Choroid plexus epithelial cell (primary cell): ENCODE results near the gene PDPR.
"Not testable (repeated sequence)": the region's sequence is repeated elsewhere in the genome, so short reads cannot be mapped to it uniquely, and the experiment has no call there.

ENCODE experiments used
- DNase-seq: peaks from one replicate; pipeline ENCODE4 v3.0.0-alpha.2; 2010; ENCODE audit warnings: low read depth
- H3K4me3 ChIP-seq: 2 replicates; pipeline ENCODE4 v1.5.1; 2011; ENCODE audit warnings: low read depth, mild to moderate bottlenecking, control low read depth, low read length, moderate library complexity
- TF ChIP-seq, protein P1 (sequence below): conservative IDR thresholded peaks from 2 replicates; pipeline ENCODE4 v1.5.1; 2011; ENCODE audit warnings: low read depth, mild to moderate bottlenecking, control low read depth, inconsistent platforms, low read length, moderate library complexity

The PDPR gene

DNA sequence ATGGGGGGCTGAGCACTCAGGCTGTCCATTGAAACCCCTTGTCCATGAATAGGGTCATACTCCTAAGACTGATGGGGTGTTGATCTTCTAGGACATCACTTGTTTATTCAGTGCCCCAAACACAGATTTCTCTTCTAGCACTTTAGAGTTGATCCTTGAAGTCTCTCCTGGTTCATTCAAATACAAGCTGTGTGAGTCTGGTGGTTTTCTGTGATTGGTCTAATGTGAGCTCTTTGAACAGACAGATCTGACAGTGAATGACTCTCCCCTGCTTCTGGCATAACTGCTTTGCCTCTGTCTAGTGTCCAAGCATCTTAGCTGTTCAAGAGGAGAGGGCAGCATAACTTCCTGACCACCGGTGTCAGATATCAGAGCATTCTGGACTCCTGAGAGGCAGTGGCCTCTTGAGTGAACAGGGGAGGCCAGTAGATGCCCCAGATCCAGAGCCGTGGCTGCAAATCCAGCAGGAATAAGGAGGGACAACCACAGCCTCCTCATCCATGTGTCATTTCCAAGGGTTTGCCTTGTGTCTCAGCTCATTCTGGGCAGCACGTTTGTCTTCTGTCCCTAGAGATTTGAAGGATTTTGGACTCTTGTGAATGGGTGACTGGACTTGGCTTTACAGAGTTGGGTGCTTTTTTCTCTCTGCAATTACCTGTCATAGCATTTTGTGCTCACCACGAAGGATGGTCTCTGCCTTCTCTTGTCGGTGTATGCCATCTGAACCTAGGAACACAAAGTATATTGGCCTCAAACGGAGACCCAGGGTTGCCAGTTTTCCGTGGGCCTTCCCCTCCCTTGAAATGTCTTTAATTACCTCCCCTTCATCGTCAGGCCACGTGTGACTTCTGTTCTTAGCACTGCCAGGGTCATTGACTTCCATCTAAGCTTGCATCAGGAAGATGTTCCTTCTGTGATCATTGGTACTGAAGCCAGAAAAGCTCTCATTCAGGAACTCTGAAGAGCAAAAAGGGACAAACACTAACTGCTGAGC is 45.5 kb downstream of the PDPR start:
- peak; percentile 36 for DNase-seq
- TF ChIP-seq, protein P1, sequence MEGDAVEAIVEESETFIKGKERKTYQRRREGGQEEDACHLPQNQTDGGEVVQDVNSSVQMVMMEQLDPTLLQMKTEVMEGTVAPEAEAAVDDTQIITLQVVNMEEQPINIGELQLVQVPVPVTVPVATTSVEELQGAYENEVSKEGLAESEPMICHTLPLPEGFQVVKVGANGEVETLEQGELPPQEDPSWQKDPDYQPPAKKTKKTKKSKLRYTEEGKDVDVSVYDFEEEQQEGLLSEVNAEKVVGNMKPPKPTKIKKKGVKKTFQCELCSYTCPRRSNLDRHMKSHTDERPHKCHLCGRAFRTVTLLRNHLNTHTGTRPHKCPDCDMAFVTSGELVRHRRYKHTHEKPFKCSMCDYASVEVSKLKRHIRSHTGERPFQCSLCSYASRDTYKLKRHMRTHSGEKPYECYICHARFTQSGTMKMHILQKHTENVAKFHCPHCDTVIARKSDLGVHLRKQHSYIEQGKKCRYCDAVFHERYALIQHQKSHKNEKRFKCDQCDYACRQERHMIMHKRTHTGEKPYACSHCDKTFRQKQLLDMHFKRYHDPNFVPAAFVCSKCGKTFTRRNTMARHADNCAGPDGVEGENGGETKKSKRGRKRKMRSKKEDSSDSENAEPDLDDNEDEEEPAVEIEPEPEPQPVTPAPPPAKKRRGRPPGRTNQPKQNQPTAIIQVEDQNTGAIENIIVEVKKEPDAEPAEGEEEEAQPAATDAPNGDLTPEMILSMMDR, result no peak
- H3K4me3 ChIP-seq, result no peak overlapping the region

DNA sequence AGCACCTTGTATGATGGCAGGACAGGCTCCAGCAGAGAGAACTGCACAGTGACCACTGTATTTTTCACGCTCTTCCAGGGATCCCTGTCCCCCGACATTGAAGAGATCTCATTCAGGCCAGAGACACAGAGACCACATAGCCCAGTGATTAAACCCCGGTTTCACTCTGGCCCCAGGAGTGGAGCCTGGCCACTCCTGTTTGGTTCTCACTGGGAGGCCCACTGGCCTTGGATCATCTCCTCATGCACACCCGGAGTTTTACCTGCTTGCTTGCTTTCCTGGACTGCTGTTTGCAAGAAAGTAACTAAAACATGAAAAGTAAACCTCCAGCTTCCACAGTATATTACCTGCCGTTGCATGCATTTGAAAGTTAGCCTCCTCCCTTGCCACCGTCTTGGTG is 46.3 kb downstream of the PDPR start:
- TF ChIP-seq, protein P1, result no peak
- DNase-seq, result no peak
- H3K4me3 ChIP-seq, result no peak overlapping the region

DNA sequence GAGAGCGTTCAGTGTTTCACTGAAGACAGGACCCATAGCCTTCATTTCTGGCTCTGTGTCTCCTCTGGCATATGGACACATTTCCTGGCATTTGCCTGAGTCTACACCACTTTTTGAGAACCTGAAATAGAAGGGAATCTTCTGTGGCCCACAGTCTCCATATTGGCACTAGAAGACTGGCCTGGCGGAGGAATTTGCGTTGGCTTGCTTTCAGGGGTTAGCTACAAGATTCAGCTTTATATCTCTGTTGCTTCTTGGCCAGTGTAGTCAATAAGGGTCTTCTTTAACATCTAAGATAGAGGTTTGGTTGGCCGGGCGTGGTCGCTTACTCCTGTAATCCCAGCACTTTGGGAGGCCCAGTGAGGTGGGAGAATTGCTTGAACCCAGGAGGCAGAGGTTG is 46.7 kb downstream of the PDPR start:
- H3K4me3 ChIP-seq, result no peak overlapping the region
- DNase-seq, result no peak
- TF ChIP-seq, protein P1, result no peak

DNA sequence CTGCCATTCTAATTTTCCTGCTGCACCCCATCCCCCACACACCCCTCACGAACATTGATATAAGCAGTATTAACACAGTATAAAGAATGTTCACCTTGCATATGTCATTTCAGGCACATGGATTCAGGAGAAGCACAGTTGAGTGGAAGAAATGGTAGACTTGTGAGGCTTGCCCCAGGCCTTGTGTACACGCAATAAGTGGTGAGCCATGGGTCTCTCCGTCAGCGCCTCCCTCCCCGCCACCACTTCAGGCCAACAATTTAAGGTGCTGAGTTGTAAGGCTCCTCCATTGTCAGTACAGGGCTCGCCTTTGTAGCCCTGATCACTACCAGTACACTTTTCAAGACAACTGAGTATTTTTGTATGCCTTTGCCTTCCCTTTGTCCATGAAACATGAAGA is 47.2 kb downstream of the PDPR start:
- no peak overlapping the region for H3K4me3 ChIP-seq
- no peak for DNase-seq
- TF ChIP-seq, protein P1, result no peak

DNA sequence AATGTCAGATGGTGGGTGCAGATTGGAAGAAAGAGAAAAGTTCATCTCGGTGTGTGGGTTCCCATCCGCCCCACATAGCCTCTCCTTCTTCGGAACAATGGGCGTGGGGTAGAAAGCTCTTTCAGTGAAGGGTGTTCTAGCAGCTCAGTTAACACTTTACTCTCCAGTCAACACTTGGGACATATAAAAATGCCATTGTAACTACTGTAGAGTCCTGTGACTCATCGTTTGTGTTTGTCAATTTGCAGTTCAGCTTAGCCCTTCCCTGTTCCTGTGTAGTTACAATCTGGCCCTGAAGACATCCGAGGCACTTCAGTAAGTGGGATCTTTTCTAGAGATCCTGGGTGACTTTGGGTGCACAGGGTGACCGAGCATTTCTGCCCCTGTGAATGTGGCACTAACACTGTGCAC is 47.9 kb downstream of the PDPR start:
- peak; percentile 48 for DNase-seq
- TF ChIP-seq, protein P1, result no peak
- no peak overlapping the region for H3K4me3 ChIP-seq

DNA sequence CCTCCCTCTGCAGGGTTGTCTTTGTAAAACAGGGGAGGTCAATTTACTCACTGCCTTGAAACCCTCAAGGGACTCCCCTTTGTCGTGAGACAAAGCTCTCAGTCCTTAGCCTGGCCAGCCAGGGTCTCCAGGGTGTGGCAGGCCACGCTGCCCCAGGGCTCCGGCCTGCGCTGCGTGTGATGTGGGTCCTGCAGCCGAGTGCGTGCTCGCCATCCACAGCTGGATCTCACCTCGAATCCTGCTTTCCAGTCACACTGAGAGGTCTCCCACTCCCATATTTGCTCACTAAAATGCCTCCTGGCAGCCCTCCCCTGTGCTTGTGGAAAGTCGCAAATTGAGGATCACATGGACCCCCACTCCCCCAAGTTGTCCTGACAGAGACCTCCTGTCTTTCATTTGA is 49.5 kb downstream of the PDPR start:
- TF ChIP-seq, protein P1, result no peak
- no peak for DNase-seq
- no peak overlapping the region for H3K4me3 ChIP-seq

DNA sequence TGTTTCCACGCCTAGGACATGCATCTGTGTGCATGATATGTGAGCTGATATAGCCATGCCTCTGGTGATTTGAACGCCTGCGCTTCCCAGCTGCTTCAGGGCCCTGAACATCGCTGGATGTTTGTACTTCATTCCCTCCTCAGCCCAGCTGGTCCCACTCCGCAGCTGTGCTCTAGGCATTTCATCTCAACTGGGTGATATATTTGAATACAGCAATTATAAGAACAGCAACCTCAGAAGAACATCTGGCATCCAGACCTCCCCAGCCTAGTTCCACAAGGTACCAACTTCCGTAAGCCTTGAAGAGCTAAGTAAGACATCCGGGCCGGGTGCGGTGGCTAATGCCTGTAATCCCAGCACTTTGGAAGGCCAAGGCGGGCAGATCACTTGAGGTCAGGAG is 52.6 kb downstream of the PDPR start:
- not testable (repeated sequence) for DNase-seq, H3K4me3 ChIP-seq

DNA sequence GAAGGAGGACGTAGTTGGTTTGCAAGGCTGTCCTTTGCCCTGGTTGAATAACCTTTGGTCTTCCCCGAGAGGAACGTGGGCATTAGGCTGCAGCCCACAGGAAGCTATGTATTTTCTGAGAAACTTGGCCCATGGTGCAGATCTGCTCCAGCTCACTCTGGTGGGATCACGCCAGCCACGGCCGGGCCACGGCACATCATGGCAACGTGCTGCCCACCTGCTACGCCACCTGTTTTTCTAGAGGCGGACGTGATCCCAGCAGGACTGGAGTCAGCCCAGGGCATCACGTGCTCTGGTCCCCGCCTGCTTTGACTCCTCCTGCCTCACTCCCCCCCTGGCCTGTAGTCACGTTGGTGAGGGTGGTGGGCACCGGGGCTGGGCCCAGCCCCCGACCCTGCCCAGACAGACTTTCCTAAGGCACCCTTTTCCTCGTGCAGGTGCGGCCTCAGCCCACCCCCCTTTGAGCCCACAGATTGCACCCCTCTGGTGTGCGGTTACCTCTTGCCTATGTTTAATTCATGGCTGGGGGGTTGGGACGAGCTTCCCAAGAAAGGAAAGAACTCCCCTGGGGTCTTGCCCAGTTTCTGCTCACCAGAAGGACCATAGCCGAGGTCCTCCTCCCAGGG is 59.2 kb downstream of the PDPR start, which contains the start of gene CLEC18C:
CLEC18C (plus strand) TSS at position 576 of the 626 bp plus-strand sequence. CDS start 492 bp downstream, outside the sequence.
- not testable (repeated sequence) for H3K4me3 ChIP-seq, DNase-seq

DNA sequence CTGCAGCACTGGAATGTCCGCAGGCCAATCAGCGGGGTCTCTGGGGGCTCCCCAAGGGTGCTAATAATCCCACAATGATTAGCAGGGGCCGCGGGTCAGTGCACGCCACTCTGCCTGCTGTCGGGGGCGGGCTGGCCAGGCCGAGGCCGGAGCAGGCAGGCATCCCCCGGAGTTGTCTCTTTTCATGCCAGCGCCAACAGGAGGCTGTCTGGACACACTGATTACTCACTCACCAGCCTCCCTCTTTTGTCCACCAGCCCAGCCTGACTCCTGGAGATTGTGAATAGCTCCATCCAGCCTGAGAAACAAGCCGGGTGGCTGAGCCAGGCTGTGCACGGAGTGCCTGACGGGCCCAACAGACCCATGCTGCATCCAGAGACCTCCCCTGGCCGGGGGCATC is 59.8 kb downstream of the PDPR start:
- H3K4me3 ChIP-seq, DNase-seq: not testable (repeated sequence)

DNA sequence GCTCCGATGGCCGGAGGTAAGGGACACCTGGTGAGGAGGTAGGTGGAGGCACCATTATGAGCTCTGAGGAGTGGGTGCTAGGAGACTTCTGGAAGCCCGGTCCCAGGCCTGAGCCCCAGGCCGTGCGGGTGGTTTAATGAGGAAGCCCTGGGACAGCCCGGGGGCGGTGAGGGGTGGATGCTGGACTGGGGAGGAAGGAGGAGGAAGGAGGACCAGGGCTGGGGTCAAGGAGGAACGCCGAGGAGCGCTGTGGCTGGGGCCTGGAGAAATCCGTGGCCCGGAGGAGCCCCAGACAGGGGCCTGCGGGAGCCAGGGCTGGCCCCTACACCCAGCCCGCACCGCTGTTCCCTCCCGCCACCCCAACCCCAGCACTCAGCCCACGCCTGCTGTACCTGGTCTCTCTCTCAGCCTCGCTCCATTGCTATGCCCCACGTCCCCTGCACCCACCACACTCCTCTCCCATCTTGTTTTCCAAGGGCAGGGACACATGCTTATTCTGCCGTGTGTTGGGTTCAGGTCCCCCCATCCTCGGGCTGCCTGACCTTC is 60.3 kb downstream of the PDPR start:
- DNase-seq, result not testable (repeated sequence)

DNA sequence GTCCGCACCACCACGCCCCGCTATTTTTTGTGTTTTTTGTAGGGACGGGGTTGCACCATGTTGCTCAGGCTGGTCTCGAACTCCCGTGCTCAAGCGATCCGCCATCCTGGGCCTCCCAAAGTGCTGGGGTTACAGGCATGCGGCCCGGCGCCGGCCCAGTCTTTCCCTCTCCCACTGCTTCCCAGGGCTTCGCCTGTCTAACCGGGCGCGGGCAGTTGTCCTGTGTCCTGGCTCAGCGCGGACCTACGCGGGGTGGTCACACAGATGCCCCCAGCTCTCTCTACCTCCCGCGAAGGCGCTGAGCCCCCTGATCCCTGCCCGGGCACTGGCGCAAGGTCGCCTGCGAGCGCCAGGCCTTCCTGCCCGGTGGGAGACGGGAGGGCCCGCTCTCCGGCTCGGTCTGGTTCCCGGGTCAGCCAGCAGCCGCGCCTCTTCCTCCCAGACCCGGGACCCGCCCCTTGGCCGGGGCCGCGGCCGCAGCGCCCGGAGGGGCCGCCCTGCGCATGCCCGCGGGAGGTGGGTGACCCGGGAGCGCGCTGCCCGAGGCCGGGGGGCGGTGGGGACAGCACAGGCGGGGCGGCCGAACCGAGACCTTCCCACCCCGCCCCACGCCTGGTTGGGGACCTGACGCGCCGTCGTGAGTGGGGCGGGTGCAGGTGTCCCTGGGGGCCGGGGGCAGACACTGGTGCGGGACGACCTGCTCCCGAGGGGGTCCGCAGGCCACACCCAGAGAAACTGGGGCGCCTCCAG is 73.9 kb downstream of the PDPR start:
- H3K4me3 ChIP-seq, result peak overlapping the region; percentile 29
- not testable (repeated sequence) for DNase-seq

More for the DNA sequence above, 60.3 kb downstream of the PDPR start:
- H3K4me3 ChIP-seq, result not testable (repeated sequence)
